Activated naive CD4-positive, alpha-beta T cell treated with anti-CD3 and anti-CD28 coated beads, Interleukin-2, amount 50 U/mL, for 24 hours (primary cell): Measurements from ENCODE around the gene CTNNA1.

ENCODE experiments used
- H3K27ac Mint-ChIP-seq: one replicate; pipeline ENCODE4 v1.8.0; 2021; ENCODE audit warnings: mild to moderate bottlenecking, mixed read lengths
- H3K27me3 Mint-ChIP-seq: one replicate; pipeline ENCODE4 v1.8.0; 2021; ENCODE audit warnings: mixed read lengths
- H3K36me3 Mint-ChIP-seq: one replicate; pipeline ENCODE4 v1.8.0; 2021; ENCODE audit warnings: mixed read lengths
- H3K4me1 Mint-ChIP-seq: one replicate; pipeline ENCODE4 v1.8.0; 2021; ENCODE audit warnings: mixed read lengths
- H3K4me3 Mint-ChIP-seq: one replicate; pipeline ENCODE4 v1.8.0; 2021; ENCODE audit warnings: mild to moderate bottlenecking, mixed read lengths
- H3K9me3 Mint-ChIP-seq: one replicate; pipeline ENCODE4 v1.8.0; 2021; ENCODE audit warnings: mixed read lengths

Gene CTNNA1

GRCh38 chr5:138981586-138981985, 228.4 kb downstream of the CTNNA1 start:
- H3K4me3 Mint-ChIP-seq, result peak overlapping the region; percentile 3
- peaks cover 6% of the 10 kb centered on the region for H3K36me3 Mint-ChIP-seq
- H3K27me3 Mint-ChIP-seq, result no peaks in the 10 kb centered on the region
- peaks cover 34% of the 10 kb centered on the region for H3K4me1 Mint-ChIP-seq
- H3K27ac Mint-ChIP-seq, result no peak overlapping the region
- no peaks in the 10 kb centered on the region for H3K9me3 Mint-ChIP-seq

- Mint-ChIP-seq H3K27ac (no peak overlapping the region), H3K4me3 (no peak overlapping the region), H3K36me3 (peaks cover 7% of the 10 kb centered on the region), H3K4me1 (peaks cover 34% of the 10 kb centered on the region), H3K27me3 (no peaks in the 10 kb centered on the region), H3K9me3 (no peaks in the 10 kb centered on the region)
Measured at GRCh38 chr5:138983984-138984383, 230.8 kb downstream of the CTNNA1 start.
